Measurements from ENCODE around the gene LIN54.

The LIN54 gene

DNA sequence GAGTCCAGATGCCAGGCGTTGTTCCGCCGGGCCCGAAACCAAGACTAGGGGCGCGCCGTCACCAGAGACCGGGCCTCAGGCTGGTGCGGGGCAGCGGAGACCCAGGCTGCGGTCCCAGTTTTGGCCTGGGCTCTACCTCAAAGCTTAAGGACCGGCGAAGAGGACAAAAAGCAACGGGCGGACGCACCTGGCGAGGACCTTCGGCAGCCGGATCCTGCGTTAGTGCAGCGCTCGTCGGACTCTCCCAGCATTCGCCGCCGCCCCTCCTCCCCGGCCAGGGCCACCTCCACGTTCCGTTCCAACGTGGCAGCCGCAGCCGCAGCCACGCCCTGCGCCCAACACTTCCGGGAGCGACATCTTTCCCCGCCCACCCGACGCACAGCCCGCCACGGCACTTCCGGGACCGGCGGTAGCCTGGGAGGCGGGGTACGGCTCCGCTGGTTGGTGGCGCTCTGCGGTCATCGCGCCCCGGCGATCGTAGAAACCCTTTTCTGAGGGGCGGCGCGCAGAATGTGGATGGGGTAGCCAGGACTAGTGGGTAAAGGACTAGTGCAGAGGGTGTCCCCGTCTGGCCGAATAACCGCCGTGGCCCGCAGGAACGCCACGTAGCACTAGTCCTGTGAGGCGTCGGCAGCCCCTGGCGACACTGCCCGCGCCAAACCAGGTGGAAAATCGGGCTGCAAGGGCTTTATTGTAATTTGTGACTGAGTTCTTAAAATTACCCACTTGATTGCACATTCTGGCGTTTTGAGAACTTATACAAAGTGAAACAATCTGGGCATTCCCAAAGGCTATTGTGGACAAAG is 119.5 kb downstream of the LIN54 start, which contains the start of gene SEC31A:
TSS of gene SEC31A (minus strand) at position 253 of the 806 bp plus-strand sequence. CDS start 9,217 bp downstream, outside the sequence.
- DNase-seq: peak; percentile 96

DNA sequence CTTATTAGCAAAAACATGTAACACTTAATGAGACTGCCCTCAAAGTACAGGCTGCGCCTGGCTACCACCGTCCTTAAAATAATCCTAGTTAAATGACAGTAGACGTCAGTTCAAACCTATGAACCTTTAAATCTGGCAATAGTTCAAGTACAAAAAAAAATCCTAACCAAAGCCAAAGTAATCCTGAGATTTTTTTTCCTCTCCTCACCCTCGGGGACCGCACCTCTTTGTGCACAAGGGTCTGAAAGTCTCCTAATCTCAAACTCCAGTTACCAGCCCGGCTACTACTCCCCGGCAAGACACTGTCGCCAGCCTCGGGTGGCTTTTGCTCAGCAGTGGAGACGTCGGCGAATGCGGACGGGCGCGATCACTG is 120.1 kb downstream of the LIN54 start:
- DNase-seq: no peak

DNA sequence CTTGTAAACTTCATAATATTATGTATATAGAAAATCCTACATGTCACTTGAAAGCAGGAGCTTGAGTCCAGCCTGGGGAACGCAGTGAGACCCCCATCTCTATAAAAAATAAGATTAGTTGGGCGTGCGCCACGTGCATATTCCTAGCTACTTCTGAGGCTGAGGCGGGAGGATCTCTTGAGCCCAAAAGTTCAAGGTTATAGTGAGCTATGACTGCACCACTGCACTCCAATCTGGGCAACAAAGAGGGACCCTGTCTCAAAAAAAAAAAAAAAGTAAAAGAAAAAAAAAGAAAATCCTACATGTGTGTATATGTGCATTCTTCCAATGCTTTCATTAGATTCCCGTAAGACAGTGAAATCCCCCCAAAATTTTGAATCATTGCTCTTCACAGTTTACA is 121.3 kb downstream of the LIN54 start:
- DNase-seq: no peak

DNA sequence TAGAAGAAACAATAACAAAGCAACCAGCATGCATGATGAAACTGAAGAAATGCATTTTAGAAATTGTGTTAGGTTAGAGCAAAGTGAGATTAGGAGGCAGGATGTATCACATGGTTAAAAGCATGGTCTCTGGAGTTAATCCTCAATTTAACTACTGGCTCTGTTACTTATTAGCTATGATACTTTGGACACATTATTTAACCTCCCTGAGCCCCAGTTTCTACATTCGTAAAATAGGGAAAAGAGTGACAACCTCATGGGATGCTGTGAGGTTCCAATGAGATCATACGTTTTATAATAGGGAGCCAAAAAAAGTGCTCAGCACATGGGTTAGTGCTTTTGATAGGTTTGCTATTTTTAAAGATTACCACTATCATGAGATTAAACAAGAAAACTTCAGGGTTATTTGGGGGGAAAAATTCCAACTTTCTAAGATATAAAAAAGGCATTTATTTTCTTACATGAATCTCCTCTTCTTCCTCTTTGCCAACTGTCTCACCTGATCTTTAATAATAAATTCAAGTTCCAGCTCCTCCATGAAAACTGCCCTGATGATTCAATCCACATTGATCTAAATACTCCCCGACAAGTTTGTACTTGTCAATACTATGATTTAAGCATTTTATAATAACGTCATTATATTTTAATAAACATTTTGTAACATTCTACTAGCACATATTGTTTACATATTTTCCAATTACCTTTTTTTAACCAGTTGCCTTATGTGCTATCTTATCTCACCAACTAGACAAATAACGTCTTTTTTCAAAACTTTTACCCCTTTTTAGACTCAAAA is 124.3 kb downstream of the LIN54 start:
- no peak for DNase-seq

DNA sequence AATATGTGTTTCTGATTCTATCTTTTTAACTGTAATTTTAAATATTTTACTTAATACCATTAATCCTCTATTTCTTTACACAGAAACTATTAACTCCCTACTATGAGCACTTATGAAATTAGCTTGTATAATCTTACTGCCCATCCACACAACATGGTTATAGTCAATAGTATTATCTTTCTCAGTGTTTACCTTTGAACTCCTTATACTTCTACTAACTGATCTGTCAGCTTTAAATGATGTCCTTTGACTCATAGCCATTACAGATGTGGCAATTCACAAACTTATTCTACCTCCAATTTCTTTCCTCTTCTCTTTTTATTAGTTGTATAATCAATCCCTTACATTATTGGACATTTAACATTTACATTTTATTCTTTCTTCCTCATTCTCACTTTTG is 125.2 kb downstream of the LIN54 start:
- no peak for DNase-seq

Data from fibroblast of upper back skin (primary cell).